Sciatic nerve (tissue), 2 donors: Measurements from ENCODE around the gene NIN. TPM values are rescaled to one million over a fixed set of nuclear protein-coding genes. Genes with fewer than 3 reads are reported as not detected.

Experiments used
- ATAC-seq: fragments of 200-7000 bp; cut with Tn5 transposase; one replicate; pipeline ENCODE4 v1.9.1; 2020; ENCODE audit warnings: mild to moderate bottlenecking, moderate library complexity
- DNase-seq: peaks from one replicate; pipeline ENCODE4 v3.0.0-alpha.2; 2020; ENCODE audit warnings: low spot score
- intact Hi-C: fragments of 100-400 bp; cut with DNase I; formaldehyde crosslinking; loops from one replicate; pipeline ENCODE4 v1.14.2; 2022
- total RNA-seq: library from RNA; stranded (reverse); fragmentation: NEBNext Ultra II Directional; extraction: Animal tissue kit (Norgen Biotek cat#: 25700); gene quantifications from one replicate; pipeline ENCODE4 v1.2.1, GENCODE V29; 2021
- donor health status: DM: no; HTN: no; CAD: no.
- donor health status: DM: no; HTN: no; CAD: no.

Gene NIN
- total RNA-seq, 1 donor from 2014 or later: 48.2 TPM

DNA sequence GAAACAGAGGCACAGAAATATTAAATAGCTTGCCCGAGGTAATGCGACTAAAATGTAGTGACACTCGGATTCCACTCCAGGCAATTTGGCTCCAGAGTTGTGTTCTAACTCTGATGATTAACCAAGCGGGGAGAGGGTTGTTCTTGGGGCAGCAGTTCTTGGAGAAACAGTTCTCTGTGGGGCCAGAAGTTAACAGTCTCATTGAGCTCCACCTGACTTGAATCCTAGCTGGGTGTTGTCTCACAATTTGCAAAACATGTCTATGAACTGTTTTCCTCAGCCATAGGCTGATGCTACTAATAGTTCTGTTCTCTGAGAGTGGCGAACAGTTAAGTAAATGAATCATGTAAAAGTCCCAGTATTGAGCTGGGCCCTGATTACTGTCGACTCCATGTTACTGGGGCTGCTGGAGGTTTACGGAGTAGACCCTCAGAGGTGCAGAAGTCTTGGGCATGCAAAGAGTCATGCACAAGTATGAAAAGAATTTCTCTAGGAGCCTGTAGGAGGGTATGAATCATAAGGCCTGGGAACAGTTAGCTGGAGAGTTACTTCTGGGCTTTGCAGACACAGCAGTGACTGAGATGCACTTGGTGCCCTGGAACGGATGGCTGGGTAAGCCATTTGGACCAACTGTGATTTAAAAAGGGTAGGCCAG lies 15.4 kb upstream of the NIN start:
- no peak for DNase-seq

DNA sequence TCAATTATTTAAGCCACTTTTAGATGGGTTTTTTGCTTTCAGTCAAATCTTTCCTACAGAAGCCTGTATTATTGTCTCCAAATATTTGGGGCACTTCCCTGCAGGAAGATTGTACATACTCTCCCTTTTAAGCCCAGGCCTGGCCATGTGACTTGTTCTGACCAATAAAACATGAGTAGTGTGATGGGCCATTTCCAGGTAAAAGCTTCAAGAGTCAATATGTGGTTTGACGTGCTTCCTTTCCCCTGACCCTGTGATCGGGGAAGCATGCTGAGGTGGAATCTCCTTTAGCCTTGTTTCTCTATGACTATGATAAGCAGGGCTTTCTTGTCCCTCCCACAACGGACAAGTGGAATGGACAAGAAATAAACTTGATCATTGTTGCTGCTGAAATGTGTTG lies 14.2 kb upstream of the NIN start:
- intact Hi-C loops: no loop called here
- DNase-seq (no peak), ATAC-seq (no peak)

More for the DNA sequence above, 15.4 kb upstream of the NIN start:
- intact Hi-C loops: no loop called here
- ATAC-seq: no peak

DNA sequence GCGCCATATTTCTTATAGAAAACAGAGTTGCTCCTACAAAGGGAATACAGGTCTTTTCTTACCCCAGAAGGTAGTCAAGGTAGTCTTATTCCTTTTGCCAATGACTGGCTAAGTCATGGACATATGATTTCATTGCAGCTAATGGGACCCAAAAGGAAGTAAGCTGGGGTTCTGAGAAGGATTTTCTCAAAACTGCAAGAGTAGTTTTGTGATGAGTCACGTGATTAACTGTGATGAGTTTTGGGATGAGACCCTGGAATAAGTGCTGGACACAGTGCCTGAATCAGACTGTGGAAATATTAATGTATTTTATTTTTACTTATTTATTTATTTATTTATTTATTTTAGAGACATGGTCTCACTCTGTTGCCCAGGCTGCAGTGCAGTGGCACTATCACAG lies 13.4 kb upstream of the NIN start:
- no peak for DNase-seq
- no peak for ATAC-seq
- intact Hi-C loops: no loop called here

DNA sequence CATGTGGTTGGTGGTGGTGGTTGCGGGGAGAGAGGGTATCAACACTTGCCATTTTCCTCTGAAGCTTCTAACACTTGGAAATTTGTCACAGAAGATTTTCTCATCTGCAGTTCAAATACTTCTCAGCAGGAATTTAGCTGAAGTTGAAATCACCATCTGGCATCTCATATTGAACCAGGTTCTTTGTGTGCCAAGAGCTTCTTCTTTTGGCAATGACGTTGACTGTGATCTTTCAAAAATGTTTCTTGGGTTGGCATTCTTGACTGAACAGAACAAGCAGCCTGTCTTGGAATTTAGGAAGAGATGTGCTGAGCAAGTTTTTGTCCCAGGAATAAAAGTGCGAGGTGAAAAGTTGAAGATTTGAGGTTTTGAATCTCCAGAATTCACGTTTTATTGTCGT lies 8.7 kb upstream of the NIN start:
- intact Hi-C loops: no loop called here
- ATAC-seq: no peak

DNA sequence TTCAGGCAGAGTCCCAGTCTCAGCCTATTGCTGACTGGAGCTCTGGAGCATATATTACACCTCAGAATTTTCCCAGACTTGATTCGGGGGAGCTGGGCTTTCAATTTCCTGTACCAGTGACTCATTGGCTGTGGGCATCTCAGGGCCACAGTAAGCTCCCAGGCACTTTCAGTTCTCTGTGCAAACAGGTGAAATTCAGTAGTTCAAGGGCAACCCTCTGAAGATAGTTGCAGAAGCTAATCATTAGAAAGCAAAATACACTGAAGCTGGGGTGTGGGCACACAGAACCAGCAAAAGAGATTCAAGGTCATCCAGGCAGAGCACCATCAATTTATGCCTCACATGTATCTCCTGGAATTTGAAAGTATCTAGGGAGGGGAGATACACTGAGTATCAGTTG lies 8.1 kb upstream of the NIN start:
- ATAC-seq (no peak), DNase-seq (no peak)
- intact Hi-C loops: no loop called here

More for the DNA sequence above, 8.7 kb upstream of the NIN start:
- no peak for DNase-seq

DNA sequence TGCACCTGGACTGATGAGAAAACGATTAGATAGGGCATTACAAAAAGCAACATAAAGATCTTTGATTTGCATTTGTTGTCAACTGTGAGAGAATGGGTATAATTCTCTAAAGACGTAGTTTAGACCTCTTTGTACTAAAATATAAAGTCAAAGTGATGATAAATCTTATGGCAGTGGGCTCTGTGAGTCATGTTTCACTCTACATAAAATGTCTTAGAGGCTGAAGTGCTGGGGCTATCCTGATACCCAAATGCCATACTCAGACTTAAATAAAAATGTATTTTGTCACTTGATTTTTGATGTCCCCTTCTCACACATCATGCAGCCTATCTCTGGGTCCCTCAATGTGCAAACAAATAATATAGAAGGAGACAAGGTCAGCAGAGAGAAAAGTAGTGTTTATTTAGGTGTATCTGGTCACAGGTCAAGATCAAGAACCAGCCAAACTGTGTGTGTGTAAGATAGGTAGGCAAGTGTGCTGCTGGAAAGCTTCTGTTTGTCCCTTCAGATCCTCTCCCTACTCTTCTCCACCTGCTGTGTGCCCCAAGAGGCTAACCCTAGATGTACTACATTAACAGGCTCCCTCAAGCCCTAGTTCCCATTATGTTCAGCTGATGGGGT lies 7.0 kb upstream of the NIN start:
- ATAC-seq (no peak), DNase-seq (no peak)
- intact Hi-C loops: no loop called here

DNA sequence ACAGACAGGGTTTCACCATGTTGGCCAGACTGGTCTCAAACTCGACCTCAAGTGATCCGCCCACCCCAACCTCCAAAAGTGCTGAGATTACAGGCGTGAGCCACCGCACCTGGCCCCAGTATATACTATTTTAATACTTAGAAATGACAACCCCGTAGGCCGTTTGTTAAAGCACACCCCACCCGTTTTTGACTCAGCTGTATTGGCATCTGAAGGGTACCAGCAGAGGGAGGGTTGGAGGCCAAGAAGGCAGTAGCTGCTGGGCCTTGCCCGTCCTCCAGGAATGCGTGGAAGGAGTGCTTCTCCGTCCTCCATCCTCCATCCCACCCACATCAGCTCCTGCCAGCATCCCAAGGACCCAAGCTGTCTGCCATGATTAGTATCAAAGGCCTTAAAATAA lies 6.3 kb upstream of the NIN start:
- no peak for ATAC-seq
- intact Hi-C loops: no loop called here

DNA sequence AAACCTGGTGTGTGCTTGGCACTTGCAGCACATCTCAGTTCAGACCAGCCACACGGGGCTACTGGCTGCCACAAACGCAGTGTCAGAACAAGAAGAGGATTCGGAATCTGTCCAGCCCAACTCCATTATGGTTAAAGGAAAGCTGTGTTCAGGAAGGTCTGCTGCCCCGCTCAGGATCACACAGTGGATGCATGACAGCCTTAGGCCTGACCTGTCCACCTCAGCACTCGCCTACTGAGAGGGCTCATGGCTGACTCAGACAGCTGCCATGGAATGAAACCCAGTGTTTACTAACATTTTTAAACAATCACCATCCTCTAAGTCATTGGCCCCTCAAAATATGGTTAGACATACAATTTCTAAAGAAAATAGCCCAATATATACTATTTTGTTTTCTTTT lies 5.6 kb upstream of the NIN start:
- intact Hi-C loops: no loop called here
- DNase-seq (no peak), ATAC-seq (no peak)

More for the DNA sequence above, 6.3 kb upstream of the NIN start:
- no peak for DNase-seq

DNA sequence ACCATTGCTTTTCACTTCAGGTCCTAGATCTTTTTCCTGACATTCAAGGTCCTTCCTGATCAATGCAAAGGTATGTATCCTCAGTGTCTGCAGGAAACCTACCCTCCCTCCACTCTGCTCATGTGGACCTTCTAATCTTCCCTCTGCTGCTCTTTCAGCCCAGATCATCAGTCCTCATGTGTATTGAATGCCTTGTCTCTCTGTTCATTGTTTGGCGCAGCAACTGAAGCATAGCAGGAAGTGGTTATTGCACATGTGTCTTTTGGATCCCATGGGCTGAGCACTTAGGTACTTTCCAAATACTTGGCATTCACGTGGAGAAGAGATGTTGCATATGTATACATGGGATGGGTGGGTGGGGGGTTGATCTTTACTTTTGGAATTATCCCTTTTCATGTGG lies 4.3 kb upstream of the NIN start:
- intact Hi-C loops: no loop called here
- ATAC-seq (no peak), DNase-seq (no peak)

DNA sequence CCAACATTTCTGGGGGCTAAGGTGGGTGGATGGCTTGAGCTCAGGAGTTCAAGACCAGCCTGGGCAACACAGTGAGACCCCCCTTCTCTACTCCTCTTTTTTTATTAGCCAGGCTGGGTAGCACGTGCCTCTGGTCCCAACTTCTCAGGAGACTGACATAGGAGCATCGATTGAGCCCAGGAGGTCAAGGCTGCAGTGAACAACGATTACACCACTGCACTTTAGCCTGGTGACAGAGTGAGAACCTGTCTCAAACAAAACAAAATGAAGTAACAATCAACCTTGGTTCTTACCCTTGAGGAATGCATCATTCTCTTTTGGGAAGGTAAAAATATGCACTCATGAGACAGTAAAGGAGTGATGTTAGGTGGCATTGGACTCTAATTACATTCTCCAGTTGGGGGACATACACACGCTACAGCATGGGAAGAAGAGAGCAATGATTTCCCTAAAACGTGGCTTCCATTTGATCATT lies 3.9 kb upstream of the NIN start:
- intact Hi-C loops: no loop called here
- DNase-seq (no peak), ATAC-seq (no peak)

DNA sequence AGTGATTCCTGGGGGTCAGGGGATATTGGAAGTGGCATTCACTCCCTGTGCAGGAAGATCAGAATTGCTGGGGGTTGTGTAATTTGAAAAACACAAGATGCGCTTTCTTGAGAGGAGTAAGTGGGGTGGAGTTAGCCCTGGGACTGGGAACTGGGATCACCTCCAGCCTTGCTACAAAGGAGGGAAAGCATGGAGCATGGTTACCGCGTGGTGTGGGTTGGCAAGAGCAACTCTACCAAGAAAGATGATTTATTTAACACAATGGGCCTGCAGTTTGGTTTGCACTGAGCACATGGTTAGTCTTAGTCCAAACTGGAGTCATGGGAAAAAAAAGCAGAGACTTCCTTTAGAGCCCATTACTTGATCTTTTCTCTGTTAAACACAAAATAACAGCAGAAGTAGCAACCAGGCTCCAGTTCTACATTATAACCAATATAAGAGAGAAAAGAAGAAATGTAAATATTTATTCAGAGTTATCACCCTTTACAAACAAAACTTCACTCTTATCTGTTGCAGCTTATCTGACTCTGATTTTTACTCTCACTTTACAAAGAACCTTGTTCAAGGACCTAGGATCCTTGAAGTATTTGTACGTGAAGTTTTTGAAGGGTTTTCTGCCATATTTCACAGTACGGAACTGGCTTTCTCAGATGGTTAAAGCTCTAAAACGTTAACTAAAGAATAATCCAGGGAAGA lies 2.1 kb upstream of the NIN start:
- ATAC-seq (no peak), DNase-seq (no peak)
- intact Hi-C loops: no loop called here

DNA sequence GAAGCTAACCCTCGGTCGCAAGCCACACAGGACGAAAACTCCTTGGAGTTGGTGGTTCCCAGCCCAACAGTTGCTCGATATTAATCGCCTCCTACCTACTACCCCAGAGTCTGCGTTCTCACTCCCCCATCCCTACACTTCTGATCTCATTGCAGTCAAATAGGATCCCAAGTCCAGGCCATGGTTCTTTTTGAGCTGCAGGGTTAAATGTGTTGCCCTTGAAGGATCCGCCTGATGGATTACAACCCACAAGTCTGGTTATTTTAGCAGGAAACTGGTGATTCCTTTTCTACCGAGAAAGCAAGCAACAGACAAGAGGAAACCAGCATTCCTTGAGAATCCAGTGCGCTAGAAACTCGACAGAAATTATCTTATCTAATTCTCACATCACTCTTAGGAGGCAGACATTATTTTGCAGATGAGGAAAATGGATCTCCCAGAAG lies 785 bp upstream of the NIN start:
- intact Hi-C loops: no loop called here
- no peak for DNase-seq
- ATAC-seq: peak; percentile 33

DNA sequence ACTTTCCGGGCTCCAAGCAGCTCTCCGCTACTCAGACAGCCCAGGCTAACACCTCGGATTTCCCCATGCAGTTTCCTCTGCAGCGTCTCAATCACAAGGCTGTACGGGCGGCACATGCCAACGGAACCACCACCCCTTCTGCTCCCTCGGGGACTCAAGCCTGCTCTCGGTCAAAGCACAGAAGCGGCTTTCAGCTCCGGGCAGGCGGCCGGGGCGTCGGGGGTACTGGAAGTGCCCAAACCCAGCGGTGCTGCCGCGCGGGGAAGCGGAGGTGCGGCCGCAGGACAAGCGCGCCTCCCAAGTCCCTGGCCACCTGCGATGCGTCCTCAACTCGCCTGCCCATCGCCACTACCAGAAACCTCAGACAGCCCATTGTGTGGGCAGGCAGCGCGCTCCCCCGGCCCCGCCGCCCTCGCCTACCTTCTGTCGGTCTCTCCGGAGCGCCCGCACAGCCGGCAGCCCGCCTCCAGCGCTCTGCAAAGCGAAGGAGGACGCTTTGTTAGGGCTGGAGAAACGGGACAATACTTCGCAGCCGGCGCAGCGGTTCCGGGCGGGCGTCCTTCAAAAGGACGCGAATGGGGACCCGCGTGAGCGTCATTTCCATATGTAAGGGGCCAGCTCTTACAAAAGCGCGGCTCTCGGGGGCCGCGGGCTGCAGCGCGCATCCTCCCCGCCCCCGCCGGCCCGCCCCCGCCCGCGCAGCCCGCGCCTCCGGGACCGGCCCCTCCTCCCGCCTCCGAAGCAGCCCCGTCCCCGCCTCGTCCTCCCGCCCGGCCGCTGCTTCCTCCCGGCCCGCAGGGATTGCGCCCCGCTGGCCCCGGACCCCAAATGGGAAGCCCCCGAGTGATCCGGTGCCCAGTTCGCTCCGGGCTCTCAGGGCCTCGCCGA lies 674 bp downstream of the NIN start:
- peak; percentile 73 for DNase-seq
- peak; percentile 63 for ATAC-seq
- intact Hi-C loops: no loop called here

DNA sequence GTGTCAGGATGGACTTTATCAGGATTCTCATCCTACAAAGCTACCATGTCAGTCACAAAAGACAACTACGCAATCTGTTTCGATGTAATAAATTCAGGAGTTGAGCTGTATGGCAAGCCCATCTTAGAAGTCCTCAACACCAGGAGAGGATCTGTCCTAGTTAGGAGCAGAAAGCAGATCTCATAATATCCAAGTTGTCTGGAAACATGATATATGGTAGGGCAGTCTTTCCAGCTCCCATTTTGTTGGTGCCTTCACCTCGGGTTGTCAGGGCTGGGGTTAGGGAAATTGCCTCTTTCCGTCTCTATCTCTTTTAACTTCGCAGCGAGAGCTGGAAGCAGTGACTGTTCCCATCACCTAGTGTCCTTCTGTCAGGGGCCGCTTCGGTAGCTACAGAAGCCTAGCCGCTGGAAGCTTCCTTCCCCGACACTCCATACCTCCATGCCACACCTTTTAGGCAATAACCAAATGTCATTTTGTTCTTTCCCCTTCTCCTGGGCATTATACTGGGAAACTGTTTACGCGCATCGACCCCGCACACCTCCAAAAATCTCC lies 1.4 kb downstream of the NIN start:
- ATAC-seq (peak; percentile 11), DNase-seq (no peak)
- intact Hi-C loops: no loop called here

DNA sequence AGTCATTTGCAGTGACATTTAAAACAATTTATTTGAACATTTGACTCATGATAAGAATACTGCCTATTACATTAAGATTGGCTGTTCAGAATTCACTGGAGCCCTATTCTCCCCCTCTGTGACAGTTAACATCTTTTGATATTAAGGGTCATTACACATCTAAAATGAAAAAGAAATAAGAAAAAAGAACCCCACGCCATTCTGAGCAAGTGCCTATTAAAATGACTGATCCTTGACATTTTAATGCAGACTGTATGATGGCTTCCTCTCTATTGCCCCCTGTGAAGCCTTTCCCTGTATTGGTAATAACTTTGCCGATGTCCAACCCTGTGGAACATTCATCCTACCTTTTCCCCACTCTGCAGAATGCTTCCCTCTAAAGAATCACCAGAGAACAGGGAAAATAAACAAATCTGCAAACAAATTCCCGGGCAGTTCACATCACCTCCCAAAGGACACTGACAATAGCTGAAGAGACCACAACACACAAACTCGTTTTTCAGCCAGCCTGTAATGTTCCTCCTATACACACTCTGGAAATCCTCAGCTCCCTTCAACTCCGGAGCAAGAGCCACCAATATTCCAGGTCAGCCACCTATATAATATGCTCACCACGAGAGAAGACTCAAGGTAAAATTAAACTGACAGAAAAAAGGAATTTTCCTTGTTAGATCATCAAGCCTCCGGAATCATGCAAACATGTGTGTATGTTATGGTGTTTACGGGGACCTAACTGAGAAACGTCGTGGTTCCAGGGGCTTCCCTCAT lies 2.1 kb downstream of the NIN start:
- DNase-seq: no peak
- intact Hi-C loops: no loop called here
- no peak for ATAC-seq

DNA sequence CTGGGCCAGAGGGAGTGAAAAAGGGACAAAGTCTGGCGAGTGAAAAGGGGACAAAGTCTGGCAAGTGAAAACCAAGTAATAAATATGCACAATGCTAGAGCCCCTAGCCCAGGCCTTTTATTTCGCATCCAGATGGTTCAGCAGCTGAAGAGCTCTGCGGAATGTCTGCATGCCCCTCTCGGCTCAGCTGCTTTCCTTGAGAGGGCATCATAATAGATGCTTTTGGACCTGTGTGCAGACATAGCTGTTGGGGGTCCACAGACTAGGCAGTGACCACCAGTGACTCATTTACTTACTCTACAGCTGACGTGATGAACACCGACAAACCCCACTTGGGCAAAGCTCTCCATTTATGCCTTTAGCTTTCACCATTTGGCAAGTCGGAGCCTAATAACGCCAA lies 4.3 kb downstream of the NIN start:
- no peak for ATAC-seq
- intact Hi-C loops: no loop called here
- no peak for DNase-seq

DNA sequence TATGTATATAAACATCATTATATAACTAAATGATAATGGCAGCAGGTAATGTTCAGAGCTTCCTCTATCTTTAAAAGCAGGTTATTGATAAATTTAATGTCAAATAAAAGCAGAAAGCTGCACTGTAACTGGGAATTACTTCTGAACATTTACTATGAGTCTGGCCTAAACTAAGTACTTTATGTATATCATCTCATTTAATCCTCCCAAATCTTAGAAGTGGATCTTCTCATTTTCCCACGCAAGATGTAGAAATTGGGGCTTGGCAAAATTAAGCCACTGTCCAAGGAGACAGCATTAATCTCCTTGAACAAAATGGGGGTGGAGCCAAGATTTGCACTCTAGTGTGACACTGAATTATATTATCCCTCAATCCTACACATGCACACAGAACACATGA lies 5.7 kb downstream of the NIN start:
- ATAC-seq: no peak
- no peak for DNase-seq
- intact Hi-C loops: no loop called here
